Stimulated activated CD4-positive, alpha-beta T cell treated with anti-CD3 and anti-CD28 coated beads, Interleukin-4, amount 100 ng/mL, for 24 hours (primary cell): ENCODE measurements around the gene SMG6.

Experiments used
- DNase-seq: peaks from one replicate; pipeline ENCODE4 v3.0.0-alpha.2; 2020

The SMG6 gene

DNA sequence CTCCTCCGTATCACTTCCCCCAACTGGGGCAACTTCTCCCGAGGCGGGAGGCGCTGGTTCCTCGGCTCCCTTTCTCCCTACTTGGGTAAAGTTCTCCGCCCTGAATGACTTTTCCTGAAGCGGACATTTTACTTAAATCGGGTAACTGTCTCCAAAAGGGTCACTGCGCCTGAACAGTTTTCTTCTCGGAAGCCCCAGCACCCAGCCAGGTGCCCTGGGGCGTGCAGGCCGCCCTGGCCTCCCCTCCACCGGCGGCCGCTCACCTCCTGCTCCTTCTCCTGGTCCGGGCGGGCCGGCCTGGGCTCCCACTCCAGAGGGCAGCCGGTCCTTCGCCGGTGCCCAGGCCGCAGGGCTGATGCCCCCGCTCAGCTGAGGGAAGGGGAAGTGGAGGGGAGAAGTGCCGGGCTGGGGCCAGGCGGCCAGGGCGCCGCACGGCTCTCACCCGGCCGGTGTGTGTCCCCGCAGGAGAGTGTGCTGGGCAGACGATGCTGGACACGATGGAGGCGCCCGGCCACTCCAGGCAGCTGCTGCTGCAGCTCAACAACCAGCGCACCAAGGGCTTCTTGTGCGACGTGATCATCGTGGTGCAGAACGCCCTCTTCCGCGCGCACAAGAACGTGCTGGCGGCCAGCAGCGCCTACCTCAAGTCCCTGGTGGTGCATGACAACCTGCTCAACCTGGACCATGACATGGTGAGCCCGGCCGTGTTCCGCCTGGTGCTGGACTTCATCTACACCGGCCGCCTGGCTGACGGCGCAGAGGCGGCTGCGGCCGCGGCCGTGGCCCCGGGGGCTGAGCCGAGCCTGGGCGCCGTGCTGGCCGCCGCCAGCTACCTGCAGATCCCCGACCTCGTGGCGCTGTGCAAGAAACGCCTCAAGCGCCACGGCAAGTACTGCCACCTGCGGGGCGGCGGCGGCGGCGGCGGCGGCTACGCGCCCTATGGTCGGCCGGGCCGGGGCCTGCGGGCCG, 247.1 kb downstream of the SMG6 start:
- DNase-seq: peak; percentile 52

DNA sequence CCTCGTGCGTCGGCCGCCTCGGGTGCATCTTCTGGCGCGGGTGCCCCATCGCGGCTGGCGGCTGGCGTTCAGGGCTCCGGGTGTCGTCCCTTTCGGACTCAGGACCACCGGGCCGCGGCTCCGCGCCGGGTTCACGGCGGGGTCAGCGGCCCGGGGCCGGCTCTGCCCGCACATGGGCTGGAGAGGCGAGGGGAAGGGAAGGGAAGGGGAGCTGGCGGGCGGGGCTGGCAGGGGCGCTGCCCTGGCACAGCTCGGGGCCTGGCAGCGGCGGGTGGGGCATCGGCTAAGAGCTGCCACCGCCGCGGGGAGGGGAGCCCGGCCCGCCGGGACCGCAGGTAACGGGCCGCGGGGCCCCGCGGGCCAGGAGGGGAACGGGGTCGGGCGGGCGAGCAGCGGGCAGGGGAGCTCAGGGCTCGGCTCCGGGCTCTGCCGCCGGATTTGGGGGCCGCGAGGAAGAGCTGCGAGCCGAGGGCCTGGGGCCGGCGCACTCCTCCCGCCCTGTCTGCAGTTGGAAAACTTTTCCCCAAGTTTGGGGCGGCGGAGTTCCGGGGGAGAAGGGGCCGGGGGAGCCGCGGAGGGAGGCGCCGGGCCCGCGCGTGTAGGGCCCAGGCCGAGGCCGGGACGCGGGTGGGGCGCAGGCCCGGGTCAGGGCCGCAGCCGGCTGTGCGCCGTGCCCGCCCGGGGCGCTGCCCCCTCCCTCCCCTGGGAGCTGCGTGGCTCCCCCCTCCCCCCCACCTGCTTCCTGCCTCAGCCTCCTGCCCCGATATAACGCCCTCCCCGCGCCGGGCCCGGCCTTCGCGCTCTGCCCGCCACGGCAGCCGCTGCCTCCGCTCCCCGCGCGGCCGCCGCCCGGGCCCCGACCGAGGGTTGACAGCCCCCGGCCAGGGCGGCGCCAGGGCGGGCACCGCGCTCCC, 248.0 kb downstream of the SMG6 start:
- peak; percentile 32 for DNase-seq

DNA sequence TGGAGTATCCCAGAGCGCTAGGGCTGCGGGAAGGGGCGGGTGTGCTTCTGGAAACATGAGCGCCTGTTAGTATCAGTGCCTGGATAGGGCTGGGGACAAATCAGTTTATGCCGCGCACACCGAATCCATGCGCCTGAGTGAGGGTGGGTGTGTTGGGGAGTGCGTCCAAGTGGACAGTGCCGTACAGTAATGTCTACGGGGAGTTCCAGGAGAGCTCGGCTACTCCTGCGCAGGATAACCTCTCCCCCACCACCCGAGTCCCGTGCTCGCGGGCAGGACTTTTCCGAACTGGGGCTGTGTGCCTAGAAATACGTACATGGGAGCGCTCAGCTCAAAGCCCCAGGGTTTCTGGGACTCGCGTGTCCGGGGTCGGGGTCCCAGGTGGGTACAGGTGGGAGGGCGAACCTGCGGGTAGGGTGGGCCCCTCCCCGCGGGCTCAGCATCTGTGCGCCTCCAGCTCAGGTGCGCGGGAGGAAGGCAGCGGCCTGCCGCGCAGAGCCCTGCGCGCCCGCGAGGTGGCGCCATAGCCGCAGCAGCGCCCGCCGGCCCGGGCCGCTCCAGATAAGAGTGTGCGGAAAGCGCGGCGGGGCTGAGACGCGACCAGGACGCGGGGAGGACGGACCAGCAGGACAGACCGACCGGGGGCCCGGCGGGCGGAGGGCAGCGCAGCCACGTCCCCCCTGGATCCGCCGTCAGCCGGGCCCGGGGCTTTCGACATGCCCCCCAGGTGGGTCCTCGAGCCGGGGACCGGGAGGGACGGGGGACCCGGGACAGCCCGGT, 248.9 kb downstream of the SMG6 start, which contains the start of gene HIC1:
Gene HIC1, plus strand, starts transcription at position 592 of the 780 bp plus-strand sequence. CDS start 1,588 bp downstream, outside the sequence.
- peak; percentile 78 for DNase-seq

DNA sequence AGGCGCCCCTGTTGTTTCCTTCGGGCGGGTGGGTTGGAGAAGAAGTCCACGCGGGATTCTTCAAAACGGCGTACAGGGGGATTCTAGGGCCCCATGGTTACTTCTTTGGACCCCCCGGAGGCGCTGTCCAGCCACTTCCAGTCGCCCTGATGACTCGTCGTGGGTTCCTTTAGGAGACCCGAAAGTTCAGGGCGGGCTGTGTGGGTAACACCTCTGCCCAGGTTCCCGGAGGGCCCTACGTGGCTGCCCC, 249.4 kb downstream of the SMG6 start:
- DNase-seq: no peak

DNA sequence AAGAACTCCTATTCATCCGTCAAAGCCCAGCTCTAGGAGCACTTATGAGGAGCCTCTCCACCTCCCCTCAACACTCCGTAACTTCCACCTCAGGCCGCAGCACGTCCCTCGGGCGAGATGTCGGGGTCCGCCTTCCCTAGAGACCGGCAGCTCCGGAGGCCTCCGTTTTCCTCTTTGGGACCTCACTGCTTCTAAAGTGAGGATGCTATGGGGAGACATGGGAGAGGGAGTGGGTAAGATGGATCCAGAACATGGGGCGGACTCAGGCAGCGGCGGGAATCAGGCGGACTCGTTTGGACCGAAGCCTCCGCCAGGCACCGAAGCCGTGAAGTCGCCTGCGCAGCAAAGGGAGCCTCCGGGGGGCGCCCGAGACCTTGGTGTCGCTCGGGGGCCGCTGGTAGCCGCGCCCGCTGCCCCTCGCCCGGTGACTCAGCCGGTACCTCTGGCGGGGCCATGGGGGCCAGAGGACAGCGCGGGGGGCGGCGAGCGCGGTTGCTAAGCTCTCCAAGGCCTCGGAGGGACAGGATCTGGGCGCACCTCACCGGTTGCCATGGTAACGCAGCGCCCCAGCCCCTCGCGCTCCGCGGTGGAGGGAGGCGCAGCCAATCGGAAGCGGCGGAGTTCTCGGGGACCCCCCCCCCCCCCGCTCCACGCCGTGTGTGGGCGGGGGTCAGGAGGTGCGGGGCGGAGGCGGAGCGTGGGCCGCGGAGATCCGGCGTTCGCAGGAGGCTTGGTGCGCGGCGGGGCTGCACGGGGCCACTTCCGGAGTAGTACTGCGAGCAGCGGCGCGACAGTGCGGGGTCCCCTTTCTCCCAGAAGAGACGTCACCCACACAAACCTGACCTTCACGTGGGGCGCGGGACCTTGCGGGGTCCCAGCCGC, 250.0 kb downstream of the SMG6 start:
- peak; percentile 79 for DNase-seq

DNA sequence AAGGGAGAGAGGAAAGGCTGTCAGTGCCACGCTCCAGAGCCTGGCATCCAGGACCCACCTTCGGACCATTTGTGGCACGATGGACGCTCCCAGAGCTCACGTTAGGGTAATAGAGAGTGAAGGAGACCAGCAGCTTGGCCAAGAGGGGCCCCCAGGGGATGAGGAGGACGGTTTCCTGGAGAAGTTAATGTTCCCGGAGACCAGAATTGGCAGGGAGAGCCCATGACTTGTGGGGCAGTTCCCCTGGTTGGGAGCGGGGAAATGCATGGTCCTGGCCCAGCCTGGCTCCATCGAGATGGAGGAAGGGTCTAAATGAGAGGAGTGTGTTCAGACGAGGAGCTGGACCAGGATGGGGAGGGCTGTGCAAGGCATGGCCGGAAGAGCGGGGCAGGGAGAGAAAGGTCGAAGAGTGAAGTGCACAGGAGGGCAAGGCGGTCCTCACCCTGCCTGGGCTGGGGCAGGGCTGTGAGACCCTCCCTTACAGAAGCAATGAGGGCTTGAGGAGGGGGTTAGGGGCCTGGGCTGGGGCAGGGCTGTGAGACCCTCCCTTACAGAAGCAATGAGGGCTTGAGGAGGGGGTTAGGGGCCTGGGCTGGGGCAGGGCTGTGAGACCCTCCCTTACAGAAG, 251.5 kb downstream of the SMG6 start:
- DNase-seq: no peak

DNA sequence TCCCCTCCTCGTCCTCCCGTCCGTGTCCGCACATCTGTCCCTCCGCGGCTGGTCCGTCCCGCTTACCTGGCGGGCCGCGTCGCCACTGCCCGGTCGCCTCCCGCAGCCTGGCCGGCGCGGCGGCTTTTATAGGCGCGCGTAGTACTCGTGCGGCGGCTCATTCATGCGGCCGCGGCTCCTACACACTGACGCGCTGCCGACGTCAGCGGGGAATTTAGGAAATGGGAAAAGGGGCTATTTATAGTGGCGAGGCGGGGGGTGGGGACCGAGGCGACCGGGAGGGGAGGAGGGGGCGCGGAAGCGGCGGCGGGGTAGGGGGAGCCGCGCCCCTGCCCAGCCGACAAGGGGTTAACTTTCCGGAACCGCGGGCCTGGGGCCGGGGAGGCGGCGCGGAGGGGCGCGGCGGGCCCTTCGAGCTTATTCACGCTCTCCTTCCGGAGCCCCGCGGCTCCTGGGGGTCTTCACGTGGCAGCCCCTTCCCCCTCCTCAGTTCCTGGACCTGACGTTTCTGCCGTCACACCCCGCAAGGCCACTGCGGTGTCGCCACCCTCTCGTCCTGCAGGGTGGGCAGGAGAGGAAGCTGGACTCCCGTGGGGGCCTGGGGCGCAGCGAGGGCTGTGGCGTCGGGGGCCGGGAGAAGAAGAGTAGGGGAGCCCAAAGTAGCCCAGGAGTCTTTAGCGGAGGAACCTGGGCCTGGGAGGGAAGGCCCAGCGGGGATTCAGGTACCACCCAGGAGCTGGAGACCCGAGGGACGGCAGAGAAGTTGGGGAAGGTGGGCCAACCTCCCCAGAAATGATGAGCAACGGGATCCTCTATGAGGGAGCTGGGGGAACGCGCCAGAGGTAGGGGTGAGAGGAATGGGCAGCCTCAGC, 252.3 kb downstream of the SMG6 start:
- no peak for DNase-seq

- peak; percentile 71 for DNase-seq
Measured at GRCh38 chr17:2050300-2051060, 253.1 kb downstream of the SMG6 start.

GRCh38 chr17:2049333-2050299, 254.0 kb downstream of the SMG6 start:
- DNase-seq: peak; percentile 91

- no peak for DNase-seq
Measured at GRCh38 chr17:2048805-2049204, 254.8 kb downstream of the SMG6 start.

DNA sequence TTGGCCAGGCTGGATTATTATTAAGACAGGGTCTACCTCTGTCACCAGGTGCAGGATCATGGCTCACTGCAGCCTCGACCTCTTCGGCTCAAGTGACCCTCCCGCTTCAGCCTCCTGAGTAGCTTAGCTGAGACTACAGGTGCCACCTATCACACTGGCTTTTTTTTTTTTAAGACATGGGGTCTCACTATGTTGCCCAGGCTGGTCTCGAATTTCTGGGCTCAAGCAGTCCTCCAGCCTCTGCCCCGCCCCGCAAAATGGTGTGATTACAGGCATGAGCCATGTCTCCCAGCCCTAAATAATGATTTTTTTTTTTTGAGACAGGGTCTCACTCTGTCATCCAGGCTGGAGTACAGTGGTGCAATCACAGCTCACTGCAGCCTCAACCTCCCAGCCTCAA, 256.0 kb downstream of the SMG6 start:
- no peak for DNase-seq

- no peak for DNase-seq
Measured at GRCh38 chr17:2044263-2044894, 259.2 kb downstream of the SMG6 start.

DNA sequence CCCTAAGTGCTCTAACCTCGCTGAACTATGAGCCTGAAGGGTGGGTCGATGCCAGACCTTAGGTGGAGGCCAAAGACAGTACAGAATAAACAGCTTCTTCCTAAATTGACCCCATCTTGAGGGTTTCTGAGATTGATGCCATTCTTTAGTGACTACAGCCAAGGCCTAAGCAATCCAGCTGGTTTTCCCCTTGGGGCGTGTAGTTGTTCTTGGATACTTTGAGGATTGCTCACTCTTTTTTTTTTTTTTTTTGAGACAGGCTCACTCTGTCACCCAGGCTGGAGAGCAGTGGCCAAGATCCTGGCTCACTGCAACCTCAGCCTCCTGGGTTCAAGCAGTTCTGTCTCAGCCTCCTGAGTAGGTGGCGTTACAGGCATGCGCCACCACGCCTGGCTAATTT, 259.8 kb downstream of the SMG6 start:
- DNase-seq: no peak

GRCh38 chr17:2042933-2043332, 260.7 kb downstream of the SMG6 start:
- DNase-seq: no peak

DNA sequence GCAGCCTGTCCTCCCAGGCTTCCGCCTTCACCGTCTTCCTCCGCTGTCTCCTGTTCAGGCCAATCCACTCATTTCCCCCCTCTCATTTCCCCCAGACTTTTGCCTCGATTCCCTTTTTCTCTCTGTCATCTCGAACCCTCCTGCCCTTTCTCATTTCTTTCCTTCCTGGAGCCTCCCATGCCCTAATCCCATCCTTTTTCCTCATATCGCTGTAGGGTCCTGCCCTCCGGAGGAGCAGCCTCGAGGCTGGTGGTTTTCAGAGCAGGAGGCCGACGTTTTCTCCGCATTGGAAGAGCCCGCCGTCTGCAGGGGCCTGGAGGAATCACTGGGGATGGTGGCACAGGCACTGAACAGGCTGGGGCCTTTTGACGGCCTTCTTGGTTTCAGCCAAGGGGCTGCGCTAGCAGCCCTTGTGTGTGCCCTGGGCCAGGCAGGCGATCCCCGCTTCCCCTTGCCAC, 261.2 kb downstream of the SMG6 start:
- no peak for DNase-seq

- peak; percentile 97 for DNase-seq
Measured at GRCh38 chr17:2041561-2042389, 261.8 kb downstream of the SMG6 start, which contains the start of gene OVCA2. Gene OVCA2 (plus strand): TSS chr17:2042022. CDS start chr17:2042048, 26 bp downstream.
